Stimulated activated CD4-positive, alpha-beta T cell treated with anti-CD3 and anti-CD28 coated beads, Interleukin-1b, Interleukin-23, amount 100 ng/mL, for 48 hours (primary cell): ENCODE measurements around the gene TPPP.

Experiments
- DNase-seq: peaks from one replicate; pipeline ENCODE4 v3.0.0-alpha.2; 2020

TPPP gene

DNA sequence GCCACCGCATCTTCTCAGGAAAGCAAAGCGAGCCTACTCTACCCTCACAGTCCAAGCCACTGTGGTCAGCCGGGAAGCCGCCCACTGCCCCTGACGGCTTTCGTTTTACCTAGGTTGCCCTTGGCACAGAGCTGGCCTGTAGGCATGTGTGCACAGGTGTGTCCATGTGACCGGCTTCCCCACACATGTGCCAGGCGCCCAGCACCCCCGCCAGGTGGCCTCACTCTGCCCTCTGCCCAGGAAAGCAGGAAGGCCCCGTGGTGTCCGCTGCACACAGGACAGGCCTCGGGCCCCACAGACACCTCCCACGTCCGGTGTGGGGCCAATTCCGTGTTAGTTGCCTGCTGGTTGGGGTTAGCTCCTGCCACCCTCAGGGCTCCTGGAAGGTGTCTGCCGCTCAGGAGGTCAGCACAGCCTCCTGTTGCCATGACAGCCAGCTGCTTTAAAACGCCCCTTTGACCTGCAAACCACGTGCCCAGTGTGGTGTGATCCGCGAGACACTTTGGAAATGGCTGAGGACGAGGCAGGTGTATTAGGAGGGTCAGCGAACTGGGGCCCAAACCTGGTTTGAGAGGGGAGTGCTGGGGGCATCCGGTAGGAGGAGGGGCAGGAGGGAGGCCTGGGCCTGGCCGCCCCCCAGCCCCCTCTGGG is 28.7 kb downstream of the TPPP start:
- no peak for DNase-seq

DNA sequence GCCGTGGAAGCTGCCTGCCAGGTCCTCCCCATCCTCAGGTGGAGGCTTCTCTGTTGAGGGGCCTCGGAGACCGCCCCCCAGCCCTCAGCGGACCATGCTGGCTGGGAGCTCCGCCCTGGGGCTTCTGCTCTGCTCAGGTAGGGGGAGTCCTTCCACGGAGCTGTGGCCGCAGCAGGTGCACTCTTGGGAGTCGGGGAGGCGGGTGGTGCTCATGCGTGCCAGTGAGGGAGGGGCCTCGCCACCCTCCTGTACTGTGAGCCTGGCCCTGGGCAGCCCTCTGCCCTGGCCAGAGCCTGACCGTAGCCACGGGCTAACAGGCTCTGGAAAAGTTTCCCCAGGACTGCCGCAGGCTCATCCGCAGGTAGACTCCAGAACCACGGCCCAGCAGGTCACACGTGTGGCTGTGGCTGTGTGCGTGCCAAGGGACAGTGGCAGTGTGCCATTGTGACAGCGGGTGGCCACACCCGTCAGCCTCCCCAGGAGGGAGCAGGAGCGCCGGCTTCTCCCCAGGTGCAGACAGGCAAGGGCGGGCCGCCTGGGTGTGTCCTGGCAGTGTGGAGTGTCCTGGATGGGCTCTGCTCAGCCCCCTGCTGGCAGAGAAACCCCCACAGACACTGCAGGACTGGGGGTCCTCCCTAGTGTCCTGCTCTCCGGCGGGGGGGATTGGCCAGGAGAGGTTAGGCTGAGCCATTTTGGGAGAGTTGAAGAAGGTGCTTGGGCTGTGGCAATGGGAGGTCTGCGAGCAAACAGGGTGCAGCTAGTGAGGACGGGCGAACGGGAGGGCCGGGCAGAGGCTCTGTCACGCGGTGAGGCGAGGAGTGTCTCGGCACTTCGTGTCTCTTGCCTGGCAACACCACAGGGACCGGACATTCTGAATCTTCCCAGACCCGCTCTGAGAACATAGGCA is 29.5 kb downstream of the TPPP start:
- DNase-seq, result no peak

GRCh38 chr5:662751-663435 is 30.3 kb downstream of the TPPP start:
- no peak for DNase-seq

DNA sequence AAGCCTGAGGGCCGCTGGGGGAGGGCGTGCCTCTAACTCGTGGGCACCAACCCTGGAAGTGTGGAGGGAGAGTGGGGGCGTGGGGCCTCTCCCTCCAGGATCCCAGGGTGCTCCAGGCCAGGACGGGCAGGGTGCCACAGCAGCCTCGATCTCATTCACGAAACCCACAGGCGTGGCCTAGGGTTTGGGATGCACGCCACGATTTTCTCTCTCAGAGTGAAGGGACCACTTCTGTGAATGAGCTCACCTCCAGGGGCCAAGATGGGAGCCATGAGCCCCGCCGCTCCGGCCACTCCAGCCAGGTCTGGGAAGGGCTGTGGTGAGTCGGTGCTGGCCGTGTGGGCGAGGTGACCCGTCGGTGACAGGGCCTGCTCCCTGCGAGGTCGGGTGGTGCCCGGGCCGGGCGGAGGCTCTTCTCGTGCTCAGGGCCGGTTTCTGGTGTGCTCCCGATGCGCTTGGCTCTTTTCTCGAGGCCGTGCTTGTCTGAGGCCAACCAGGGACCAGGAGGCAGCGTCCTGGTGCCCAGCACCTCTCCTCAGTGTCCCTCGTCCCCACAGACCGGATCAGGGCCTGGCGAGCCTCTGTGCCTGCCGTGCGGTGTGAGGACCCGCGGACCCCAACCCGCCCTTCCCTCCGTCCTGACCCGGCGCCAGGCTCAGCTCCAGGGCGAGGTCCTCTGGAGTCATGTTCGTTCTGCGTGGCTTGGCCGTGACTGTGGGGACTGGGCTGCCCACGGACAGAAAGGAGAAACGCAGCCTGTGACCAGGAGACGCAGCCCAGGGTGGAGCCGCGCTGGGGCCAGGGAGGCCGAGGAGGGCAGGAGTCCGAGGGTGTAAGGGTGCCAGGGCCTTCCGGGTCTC is 31.0 kb downstream of the TPPP start:
- DNase-seq, result no peak

DNA sequence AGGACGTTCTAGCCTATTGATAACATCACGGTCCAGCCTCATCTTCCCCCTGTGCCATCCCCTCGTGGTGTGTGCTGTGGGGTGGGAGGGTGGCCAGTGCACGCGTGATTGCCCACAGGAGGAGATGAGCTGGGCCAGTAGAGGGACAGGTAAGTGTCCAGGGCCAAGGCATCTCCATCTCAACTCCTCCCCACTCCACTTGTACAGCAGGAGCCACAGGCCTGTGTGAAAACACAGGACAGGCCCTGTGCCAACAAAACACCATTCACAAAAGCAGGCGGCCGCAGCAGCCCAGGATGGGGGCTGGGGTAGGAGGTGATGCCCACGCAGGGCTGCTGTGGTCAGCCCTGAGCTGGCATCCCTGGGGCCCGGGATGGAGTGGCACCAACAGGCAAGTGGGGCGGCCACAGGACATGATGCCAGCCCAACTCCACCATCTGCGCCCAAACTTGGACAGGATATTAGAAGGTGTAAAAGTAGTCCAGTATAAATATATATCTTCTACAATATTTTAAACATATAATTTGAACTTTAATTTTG is 32.6 kb downstream of the TPPP start:
- no peak for DNase-seq

DNA sequence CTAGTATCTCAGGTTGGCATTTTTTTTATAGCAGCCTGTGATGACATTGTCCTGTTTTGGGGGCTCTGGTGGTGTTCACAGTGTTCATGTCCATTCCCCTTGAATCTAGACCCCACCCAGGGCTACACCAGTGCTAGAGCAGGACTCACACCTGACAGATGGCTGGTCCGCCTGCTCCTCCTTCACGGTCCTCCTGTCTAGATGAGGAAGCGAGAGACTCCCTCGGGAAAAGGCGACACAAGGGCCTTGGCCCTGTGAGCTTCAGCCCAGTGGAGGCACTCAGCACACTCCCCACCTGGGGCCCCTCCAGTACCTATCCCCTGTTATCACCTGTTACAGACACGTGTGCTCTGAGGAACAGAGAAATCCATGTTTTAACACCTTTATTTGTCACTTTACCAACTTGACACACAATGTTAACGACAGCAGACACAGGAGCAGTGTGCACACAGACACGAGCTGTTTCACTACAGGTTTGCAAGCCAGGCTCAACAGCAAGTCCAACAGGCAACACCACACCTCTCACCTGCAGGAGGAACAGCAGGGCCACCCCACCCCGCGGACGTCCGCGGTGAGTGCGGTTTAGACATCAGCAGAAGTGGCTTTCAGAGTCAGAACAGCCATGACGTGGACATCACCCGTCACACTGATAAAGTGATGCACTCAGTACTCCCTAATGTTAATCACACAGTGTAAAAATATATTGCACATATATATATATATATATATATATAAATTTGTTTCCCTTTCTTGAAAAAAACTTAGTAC is 33.5 kb downstream of the TPPP start:
- DNase-seq, result no peak

DNA sequence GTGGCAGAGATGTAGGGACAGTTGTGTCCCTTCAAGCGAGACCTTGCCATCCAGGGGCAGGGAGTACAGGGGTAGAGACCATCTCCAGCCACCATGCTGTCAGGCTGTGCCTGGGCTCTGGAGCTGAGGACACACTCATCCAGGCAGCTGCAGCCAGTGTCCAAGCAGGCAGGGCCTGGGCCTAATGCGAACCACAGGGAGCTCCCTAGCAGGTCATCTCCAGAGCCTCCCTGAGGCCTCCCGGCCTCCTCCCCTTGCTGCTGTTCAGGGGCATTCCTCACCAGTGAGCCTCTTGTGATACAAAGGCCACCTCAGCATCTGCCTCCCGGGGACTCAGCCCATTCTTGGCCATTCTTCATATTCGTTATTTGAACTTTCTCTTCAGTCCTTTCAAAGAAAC is 35.0 kb downstream of the TPPP start:
- DNase-seq, result no peak

DNA sequence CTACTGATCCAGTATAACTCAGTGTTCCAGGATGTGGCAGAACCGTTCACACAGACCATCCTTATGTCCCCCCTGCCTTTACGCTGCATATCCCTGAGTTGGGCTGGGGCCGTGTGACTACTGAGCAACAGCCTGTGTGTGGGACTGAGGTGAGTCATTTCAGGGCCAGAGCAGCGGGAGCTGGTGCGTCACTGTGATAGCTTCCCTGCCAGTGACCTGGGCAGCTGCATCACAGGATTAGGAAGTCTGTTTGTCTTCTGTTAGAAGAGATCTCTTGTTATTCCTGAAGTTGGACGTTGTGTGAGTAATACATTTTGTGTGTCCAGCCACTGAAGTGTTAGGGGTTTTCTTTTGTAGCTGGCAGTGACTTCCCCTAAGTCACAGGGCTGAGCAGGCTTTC is 35.6 kb downstream of the TPPP start:
- DNase-seq, result no peak

DNA sequence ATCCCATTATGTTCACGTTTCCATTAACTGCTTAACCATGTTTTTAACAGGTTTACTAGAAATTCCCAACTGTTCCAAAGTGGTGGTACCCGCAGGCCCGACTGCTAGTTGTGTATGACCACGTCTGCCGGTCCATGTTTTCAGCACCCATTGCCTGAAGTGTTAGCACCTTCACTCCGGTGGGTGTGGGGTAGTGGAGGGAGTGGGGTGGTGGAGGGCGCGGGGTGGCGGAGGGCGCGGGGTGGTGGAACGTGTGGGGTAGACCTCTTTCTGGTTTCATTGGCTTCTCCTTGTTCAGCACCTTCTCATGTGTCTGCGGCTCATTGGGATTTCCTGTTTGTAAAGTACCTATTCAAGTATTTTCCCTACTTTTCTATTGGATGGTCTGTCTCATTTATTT is 37.7 kb downstream of the TPPP start:
- no peak for DNase-seq

GRCh38 chr5:654071-654778 is 38.9 kb downstream of the TPPP start:
- no peak for DNase-seq

DNA sequence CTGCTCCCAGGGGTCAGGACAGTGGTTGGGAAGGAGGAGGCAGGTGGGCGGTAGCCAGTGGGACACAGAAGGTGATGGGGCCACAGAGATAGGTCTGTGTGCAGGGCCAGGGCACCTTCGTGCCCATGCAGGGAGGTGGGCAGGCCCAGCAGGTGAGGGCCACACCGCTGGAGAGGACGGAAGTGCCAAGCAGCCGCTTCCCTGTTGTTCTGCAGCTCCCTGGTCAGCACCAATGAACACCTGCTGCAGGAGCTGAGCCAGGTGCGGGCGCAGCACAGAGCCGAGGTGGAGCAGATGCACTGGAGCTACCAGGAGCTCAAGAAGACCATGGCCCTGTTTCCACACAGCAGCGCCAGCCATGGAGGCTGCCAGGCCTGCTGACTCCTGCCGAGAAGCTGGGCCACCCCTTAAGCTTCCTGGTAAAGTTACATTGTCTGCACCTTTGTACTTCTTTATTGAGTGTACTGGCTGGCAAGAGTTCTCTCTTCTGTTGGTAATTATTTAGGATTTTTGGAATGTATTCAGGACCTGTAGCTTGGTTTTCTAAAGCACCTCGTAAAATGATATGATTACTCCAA is 40.3 kb downstream of the TPPP start:
- DNase-seq, result no peak

- no peak for DNase-seq
Observed at GRCh38 chr5:652023-652515, 41.1 kb downstream of the TPPP start.

GRCh38 chr5:651296-652022 is 41.7 kb downstream of the TPPP start:
- DNase-seq, result no peak

GRCh38 chr5:647727-648126 is 45.4 kb downstream of the TPPP start:
- DNase-seq, result no peak

- DNase-seq, result no peak
Observed at GRCh38 chr5:647311-647710, 45.8 kb downstream of the TPPP start.

DNA sequence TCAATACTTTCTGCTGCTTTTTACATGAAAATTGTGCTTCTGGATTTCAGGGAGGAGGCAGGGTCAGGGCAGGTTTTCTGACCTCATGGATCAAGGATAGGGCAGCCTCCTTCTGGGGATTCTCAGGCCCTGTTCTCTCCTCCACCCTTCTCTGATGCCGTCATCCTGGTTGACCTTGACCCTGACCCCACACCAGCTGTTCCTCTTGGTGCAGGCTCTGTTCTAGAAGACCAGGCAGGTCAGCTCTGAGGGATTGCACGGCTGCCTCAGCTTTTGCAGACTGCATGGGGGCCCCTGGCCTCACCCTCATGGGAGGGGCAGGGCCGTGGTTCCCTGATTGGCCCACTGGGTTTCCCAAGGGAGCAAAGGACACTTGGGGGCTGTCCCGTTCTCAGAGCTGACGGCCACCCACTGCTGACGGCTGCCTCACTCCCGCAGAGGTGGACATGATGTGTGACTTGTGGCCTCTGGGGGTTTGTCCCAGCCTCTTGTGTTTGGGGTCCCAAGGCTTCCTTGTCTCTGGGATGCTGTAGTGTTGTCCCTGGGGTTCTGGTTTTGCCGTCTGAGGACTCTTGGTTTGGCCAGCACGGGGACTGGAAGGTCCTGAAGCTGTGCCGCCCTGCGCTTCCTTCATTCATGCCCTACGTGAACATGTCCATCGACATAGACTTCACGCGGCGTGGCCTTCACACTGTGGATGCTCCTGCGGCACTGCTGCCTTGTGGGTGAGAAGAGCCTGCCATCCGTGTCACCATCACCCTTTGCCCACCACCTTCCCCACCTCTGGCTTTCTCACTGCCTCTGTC is 46.6 kb downstream of the TPPP start:
- no peak for DNase-seq

DNA sequence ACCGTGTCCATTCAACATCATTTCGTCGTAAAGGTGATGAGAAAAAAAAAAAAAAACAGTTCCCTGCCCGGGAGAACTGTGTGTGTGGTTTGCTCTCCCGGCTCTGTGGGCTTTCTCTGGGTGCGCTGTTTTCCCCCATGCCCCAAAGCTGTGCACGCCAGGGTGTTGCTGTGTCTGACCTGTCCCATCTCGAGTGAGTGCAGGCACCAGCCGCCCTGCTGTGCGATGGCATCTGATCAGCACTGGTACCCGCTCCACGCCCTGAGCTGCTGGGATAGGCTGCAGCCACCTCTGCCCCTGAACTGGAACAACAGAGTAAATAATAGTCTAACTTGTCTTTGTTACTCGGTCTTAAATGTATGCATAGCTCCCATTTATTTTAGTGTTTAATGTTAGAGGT is 47.7 kb downstream of the TPPP start:
- no peak for DNase-seq

GRCh38 chr5:644971-645370 is 48.2 kb downstream of the TPPP start:
- no peak for DNase-seq

- no peak for DNase-seq
Observed at GRCh38 chr5:644509-644908, 48.6 kb downstream of the TPPP start.
